HG02981 (cell line): ENCODE results near the gene TMEM185B.
"Not testable (repeated sequence)": the region's sequence is repeated elsewhere in the genome, so short reads cannot be mapped to it uniquely, and the experiment has no call there.

Experiments used
- ATAC-seq: cut with Tn5 transposase; IDR thresholded peaks from one replicate; pipeline ENCODE4 v1.9.1; 2021; ENCODE audit warnings: mild to moderate bottlenecking, moderate library complexity; ENCODE audit not compliant: unreplicated experiment

Gene TMEM185B

GRCh38 chr2:120235158-120235557, 12.0 kb upstream of the TMEM185B start:
- not testable (repeated sequence) for ATAC-seq

GRCh38 chr2:120233292-120233691, 10.1 kb upstream of the TMEM185B start:
- ATAC-seq, result no peak

GRCh38 chr2:120231974-120232635, 8.9 kb upstream of the TMEM185B start:
- peak; percentile 81 for ATAC-seq

GRCh38 chr2:120231564-120231973, 8.4 kb upstream of the TMEM185B start:
- peak; percentile 14 for ATAC-seq

GRCh38 chr2:120230515-120231471, 7.6 kb upstream of the TMEM185B start:
- no peak for ATAC-seq

GRCh38 chr2:120229341-120229740, 6.1 kb upstream of the TMEM185B start:
- no peak for ATAC-seq

GRCh38 chr2:120228503-120228902, 5.3 kb upstream of the TMEM185B start:
- no peak for ATAC-seq

GRCh38 chr2:120227111-120227991, 4.2 kb upstream of the TMEM185B start:
- ATAC-seq, result no peak

- ATAC-seq, result no peak
These were observed 3.1 kb upstream of the TMEM185B start for GRCh38 chr2:120226316-120226715.

GRCh38 chr2:120225549-120226065, 2.4 kb upstream of the TMEM185B start:
- no peak for ATAC-seq

GRCh38 chr2:120224735-120225548, 1.7 kb upstream of the TMEM185B start:
- no peak for ATAC-seq

- ATAC-seq, result no peak
These were observed 1.1 kb upstream of the TMEM185B start for GRCh38 chr2:120224256-120224655.

GRCh38 chr2:120222186-120223033, 790 bp downstream of the TMEM185B start:
- no peak for ATAC-seq

- no peak for ATAC-seq
These were observed 1.6 kb downstream of the TMEM185B start for GRCh38 chr2:120221616-120222015.

GRCh38 chr2:120220756-120221155, 2.4 kb downstream of the TMEM185B start:
- no peak for ATAC-seq

GRCh38 chr2:120219766-120220165, 3.4 kb downstream of the TMEM185B start:
- ATAC-seq, result no peak

GRCh38 chr2:120219291-120219690, 3.9 kb downstream of the TMEM185B start:
- ATAC-seq, result no peak

GRCh38 chr2:120218181-120218580, 5.0 kb downstream of the TMEM185B start:
- ATAC-seq, result no peak

- ATAC-seq, result no peak
These were observed 12.9 kb downstream of the TMEM185B start for GRCh38 chr2:120210270-120210693.
